ENCODE measurements around the gene PUS7L.
A peak's percentile ranks its signal among the peaks of the same experiment; 100 is the strongest.

Gene PUS7L

DNA sequence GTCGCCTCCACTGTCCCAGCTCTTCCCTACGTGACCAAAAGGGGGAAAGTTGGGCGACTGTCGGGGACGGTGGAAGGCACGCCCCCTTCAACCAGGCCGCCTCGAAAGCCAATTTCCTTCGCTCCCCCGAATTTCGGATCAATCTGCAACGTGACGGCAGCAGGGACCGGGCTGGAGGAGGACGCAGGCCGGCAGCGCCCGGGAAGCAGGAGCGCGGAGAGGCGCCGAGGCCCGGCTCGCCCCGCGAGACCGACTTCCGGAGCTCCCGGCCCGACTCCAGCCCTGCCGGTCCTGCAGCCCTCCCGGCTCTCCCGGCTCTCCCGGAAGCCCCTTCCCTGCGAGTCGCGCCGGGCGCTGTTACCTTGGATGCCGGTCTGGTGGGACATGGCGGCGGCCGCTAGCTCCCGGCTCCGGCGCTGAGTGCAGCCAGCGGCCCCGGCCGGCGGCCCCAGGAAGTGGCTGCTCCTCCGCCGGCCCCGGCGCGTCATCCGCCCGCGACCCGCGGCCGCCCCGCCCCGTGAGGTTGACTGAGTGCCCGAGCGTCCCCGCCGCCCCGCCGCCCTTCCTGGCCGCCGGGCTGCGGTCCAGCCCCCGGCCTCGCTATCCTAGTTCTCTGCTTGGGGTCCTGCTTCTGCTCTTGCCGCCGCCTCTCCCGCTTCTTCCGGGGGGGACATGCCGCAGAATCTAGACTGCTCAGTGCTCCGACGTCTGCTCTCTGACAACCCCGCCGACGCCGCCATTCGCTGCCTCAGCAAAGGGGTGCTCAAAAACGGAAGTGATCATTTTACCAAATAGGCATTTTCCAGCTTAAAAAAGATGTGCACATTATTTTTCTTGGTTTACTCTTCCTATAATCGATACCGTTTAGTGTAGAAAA lies 47.5 kb upstream of the PUS7L start, which contains the start of gene TWF1:
Gene TWF1 (minus strand): TSS at position 458 of the 877 bp plus-strand sequence. CDS start 72 bp downstream, at position 386.
- Histone ChIP-seq H4K20me1 (ENCODE audit: insufficient read depth, low read length, poor library complexity, severe bottlenecking) (peaks cover 35% of the 10 kb centered on the region), H3K4me3 (ENCODE audit: low read length, poor library complexity, severe bottlenecking) (peak within 1 kb of the TSS; percentile 99), H3K79me2 (ENCODE audit: insufficient read depth, low read length) (peaks cover 45% of the 10 kb centered on the region), H3K4me2 (ENCODE audit: low read depth, low read length, poor library complexity, severe bottlenecking) (peak within 1 kb of the TSS; percentile 100), H3K27me3 (ENCODE audit: insufficient read depth, low read length, poor library complexity, severe bottlenecking) (no peaks in the 10 kb centered on the region), H3K9me2 (replicated peaks; ENCODE audit: low read depth, low read length) (no peaks in the 10 kb centered on the region), H3F3A (ENCODE audit: low read depth) (no peaks in the 10 kb centered on the region), H3K9ac (ENCODE audit: low read depth, low read length, poor library complexity, severe bottlenecking) (peak within 1 kb of the TSS; percentile 80), H3K4me1 (ENCODE audit: insufficient read depth, low read length, poor library complexity, severe bottlenecking) (peaks cover 38% of the 10 kb centered on the region), H2AFZ (ENCODE audit: low read length) (peak within 1 kb of the TSS; percentile 88), H3K9me3 (ENCODE audit: insufficient read depth, low read depth, low read length) (no peaks in the 10 kb centered on the region), H3K36me3 (ENCODE audit: insufficient read depth, low read length) (peaks cover 6% of the 10 kb centered on the region; the same call in 1 of the 2 replicates)
- no peak for TF ChIP-seq EZH2phosphoT487 (IDR thresholded peaks at IDR 0.05; ENCODE audit: borderline replicate concordance)
- TF ChIP-seq, protein P1, sequence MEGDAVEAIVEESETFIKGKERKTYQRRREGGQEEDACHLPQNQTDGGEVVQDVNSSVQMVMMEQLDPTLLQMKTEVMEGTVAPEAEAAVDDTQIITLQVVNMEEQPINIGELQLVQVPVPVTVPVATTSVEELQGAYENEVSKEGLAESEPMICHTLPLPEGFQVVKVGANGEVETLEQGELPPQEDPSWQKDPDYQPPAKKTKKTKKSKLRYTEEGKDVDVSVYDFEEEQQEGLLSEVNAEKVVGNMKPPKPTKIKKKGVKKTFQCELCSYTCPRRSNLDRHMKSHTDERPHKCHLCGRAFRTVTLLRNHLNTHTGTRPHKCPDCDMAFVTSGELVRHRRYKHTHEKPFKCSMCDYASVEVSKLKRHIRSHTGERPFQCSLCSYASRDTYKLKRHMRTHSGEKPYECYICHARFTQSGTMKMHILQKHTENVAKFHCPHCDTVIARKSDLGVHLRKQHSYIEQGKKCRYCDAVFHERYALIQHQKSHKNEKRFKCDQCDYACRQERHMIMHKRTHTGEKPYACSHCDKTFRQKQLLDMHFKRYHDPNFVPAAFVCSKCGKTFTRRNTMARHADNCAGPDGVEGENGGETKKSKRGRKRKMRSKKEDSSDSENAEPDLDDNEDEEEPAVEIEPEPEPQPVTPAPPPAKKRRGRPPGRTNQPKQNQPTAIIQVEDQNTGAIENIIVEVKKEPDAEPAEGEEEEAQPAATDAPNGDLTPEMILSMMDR (conservative IDR thresholded peaks at IDR 0.05; ENCODE audit: low read length) = peak; percentile 32; the same call in 1 of the 2 replicates

DNA sequence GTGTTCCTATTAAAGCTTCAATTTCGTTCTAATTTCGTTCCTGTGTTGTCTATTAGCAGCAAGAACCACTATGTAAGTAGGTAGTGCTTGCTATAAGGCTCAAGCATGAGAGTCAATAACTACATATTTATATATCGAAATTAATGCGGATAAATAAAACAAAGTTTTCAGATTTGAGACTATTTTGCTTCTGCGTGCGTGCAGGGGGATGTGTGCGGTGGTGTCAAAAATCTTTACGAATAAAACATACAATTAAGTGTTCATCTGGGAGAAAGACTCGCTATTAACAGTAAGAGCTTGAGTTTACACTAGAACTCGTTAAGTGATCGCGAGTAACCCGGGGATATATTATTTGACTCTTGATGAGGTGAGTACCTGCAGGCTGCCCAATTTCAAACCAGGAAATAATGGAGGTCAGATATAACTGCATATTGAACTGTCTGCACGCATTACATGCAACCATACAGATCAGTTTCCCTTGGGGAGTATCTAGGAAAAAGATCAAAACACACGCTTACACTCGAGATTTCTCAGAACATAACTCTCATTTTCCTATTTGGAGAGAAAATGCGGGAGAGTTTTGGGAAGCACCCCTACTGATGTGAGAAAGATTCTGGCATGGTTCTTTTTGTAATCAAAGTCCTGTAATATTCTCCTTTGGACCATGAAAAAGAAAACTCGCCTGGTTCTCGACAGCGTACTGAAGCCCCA lies 46.7 kb upstream of the PUS7L start:
- peaks cover 40% of the 10 kb centered on the region for H3K4me1 ChIP-seq (ENCODE audit: insufficient read depth, low read length, poor library complexity, severe bottlenecking)
- peaks cover 36% of the 10 kb centered on the region for H4K20me1 ChIP-seq (ENCODE audit: insufficient read depth, low read length, poor library complexity, severe bottlenecking)
- no peak for TF ChIP-seq EZH2phosphoT487 (IDR thresholded peaks at IDR 0.05; ENCODE audit: borderline replicate concordance)
- TF ChIP-seq, protein P1 (conservative IDR thresholded peaks at IDR 0.05; ENCODE audit: low read length) = no peak; the same call in 1 of the 2 replicates
- peak overlapping the region; percentile 80 for H3K9ac ChIP-seq (ENCODE audit: low read depth, low read length, poor library complexity, severe bottlenecking)
- H3K4me2 ChIP-seq (ENCODE audit: low read depth, low read length, poor library complexity, severe bottlenecking) = peak overlapping the region; percentile 100
- H3K27me3 ChIP-seq (ENCODE audit: insufficient read depth, low read length, poor library complexity, severe bottlenecking) = no peaks in the 10 kb centered on the region
- H3K9me3 ChIP-seq (ENCODE audit: insufficient read depth, low read depth, low read length) = no peaks in the 10 kb centered on the region
- peaks cover 53% of the 10 kb centered on the region for H3K79me2 ChIP-seq (ENCODE audit: insufficient read depth, low read length)
- no peaks in the 10 kb centered on the region for H3K9me2 ChIP-seq (replicated peaks; ENCODE audit: low read depth, low read length)
- H2AFZ ChIP-seq (ENCODE audit: low read length) = peak overlapping the region; percentile 88
- H3F3A ChIP-seq (ENCODE audit: low read depth) = no peaks in the 10 kb centered on the region
- H3K4me3 ChIP-seq (ENCODE audit: low read length, poor library complexity, severe bottlenecking) = peak overlapping the region; percentile 99
- H3K36me3 ChIP-seq (ENCODE audit: insufficient read depth, low read length) = peaks cover 14% of the 10 kb centered on the region; the same call in 1 of the 2 replicates

DNA sequence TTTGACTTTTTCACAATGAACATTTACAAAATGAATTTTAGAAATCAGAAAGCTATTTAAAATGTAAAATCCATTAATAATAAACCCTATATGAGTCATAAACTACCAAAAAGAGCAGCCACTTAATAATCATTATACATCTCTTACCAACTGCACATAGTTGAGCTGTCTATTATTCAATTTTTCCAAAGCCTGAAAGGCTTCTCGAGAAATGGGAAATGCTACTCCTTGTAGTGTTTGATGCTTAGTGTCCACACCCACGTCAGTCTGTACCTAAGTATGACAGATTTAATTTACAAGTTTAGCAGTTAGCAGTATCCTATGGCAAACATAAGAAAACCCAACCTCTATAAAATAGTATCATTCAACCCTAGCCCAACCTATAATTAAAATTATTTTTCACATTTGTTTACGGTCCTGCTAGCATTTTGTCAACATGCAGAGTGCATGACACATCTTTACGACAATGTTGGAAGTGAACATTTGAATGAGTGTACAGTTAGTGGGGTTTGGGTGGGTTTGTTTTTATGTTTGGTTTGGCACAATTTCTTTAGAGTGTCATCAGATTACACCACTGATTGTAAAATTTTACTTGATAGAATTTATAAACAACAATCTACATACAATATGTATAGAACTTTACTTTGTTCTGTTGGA lies 39.1 kb upstream of the PUS7L start:
- H3K4me1 ChIP-seq (ENCODE audit: insufficient read depth, low read length, poor library complexity, severe bottlenecking) = peaks cover 11% of the 10 kb centered on the region
- TF ChIP-seq, protein P1 (conservative IDR thresholded peaks at IDR 0.05; ENCODE audit: low read length) = no peak
- no peak for TF ChIP-seq EZH2phosphoT487 (IDR thresholded peaks at IDR 0.05; ENCODE audit: borderline replicate concordance)
- no peaks in the 10 kb centered on the region for H3K9me3 ChIP-seq (ENCODE audit: insufficient read depth, low read depth, low read length)
- no peaks in the 10 kb centered on the region; the same call in 1 of the 2 replicates for H3F3A ChIP-seq (ENCODE audit: low read depth)
- H2AFZ ChIP-seq (ENCODE audit: low read length) = no peak overlapping the region
- no peaks in the 10 kb centered on the region for H3K27me3 ChIP-seq (ENCODE audit: insufficient read depth, low read length, poor library complexity, severe bottlenecking)
- H3K36me3 ChIP-seq (ENCODE audit: insufficient read depth, low read length) = peaks cover 56% of the 10 kb centered on the region
- peak overlapping the region; percentile 20 for H3K4me2 ChIP-seq (ENCODE audit: low read depth, low read length, poor library complexity, severe bottlenecking)
- peaks cover 30% of the 10 kb centered on the region for H4K20me1 ChIP-seq (ENCODE audit: insufficient read depth, low read length, poor library complexity, severe bottlenecking)
- no peak overlapping the region for H3K4me3 ChIP-seq (ENCODE audit: low read length, poor library complexity, severe bottlenecking)
- H3K9ac ChIP-seq (ENCODE audit: low read depth, low read length, poor library complexity, severe bottlenecking) = no peak overlapping the region
- no peaks in the 10 kb centered on the region for H3K9me2 ChIP-seq (replicated peaks; ENCODE audit: low read depth, low read length)
- peaks cover 30% of the 10 kb centered on the region for H3K79me2 ChIP-seq (ENCODE audit: insufficient read depth, low read length)
